GM11168 (cell line): Measurements from ENCODE around the gene PLA2G15.
"Not testable (repeated sequence)": the region's sequence is repeated elsewhere in the genome, so short reads cannot be mapped to it uniquely, and the experiment has no call there.

ENCODE experiments used
- in situ Hi-C: fragments of 300-500 bp; cut with MboI; formaldehyde crosslinking; loops from one replicate; pipeline ENCODE4 v1.12.0; 2022; ENCODE audit warnings: low sequenced_read_pairs; ENCODE audit not compliant: unreplicated experiment

The PLA2G15 gene

DNA sequence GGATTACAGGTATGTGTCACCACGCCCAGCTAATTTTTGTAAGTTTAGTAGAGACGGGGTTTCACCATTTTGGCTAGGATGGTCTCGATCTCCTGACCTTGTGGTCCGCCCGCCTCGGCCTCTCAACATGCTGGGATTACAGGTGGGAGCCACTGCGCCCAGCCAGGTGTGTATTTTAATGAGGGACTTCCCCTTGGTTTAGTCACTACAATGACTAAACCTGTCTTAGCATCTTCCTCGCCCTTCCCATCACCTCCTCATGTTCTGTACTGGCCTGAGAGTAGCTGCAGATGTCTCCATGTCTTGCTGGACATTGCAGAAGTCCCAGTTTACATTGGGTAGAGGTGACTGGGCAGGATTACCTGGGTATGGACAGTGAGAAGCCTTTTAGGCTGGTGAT, 28.7 kb downstream of the PLA2G15 start:
- in situ Hi-C loops, result no loop called here

- in situ Hi-C loops, result no loop called here
These were observed 29.3 kb downstream of the PLA2G15 start for GRCh38 chr16:68274441-68274840.

DNA sequence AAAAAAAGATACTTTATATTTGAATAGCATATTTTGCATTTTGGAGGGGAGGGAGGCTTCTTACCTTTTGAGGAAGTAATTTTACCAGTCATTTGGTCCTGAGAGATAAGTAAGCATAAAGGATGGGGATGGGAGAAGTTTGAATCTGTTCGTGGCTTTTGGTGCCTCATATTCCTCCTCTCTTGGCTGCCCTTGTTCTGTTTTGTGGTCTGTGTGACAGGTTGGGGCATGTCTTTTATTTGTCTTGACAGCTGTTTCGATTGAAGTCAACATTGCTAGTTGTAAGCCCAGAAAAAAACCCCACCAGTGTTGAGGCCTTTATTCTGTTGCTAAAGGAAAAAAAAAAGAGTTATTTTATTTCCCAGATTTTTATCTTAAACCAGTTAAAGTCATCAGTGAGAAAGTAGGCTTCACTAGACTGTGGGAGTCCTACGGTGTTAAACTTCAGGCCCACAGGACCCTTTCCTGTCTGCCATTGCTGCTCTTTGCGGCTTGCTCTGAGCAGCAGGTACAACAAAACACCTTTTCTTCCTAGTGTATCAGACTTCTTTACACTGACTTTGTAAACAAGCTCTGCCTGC, 30.5 kb downstream of the PLA2G15 start:
- in situ Hi-C loops, result no loop called here

DNA sequence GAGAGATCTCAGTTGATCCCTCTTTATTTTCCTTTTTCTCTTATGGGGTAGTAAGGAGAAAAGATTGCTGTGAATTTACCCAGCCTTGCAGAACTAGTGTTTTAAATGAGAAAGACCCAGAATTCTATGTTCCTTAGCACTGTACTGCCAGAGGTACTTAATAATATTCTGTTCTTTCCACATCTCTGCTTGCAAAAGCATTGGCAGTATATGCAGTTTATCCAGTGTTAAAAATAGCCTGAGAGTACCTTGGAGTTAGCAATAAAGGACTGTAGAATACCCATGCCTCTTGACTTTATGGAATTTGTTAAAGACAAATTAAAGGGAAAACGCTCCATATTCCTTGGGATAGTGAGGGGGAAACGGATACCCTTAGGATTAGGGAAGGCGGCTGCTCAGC, 31.1 kb downstream of the PLA2G15 start:
- in situ Hi-C loops, result no loop called here

- in situ Hi-C loops, result no loop called here
These were observed 34.8 kb downstream of the PLA2G15 start for GRCh38 chr16:68279726-68280558.

DNA sequence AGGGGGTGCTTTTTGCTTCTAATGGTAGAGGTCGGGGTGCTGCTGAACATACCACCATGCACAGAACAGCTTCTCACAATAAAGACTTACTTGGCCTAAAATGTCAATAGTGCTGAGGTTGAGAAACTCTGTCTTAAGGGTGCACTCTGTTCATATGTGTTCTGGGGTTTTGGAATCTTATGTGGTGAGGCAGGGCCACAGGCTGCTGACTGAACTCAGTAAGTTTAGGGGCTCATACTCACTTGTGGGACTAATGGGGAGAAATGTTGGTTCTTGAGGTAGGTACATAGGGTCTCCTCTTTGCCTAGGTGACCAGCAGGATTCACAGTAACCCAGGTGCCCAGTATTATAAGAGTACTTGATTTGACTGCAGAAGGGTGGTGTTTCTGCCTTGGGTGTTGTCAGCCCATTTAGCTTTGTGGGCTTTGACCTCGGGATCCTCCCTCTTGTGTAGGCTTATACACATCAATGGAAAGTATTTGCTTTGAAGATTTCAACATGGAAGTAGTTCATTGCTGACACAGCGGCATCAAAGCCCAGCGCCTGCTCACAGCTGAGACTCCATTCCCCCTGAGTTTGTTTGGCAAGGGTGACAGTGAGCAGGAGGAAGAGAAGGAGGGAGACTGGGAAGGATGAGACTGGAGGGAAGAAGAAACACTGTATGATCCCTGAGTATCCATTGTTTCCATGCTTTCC, 36.3 kb downstream of the PLA2G15 start:
- in situ Hi-C loops, result no loop called here

DNA sequence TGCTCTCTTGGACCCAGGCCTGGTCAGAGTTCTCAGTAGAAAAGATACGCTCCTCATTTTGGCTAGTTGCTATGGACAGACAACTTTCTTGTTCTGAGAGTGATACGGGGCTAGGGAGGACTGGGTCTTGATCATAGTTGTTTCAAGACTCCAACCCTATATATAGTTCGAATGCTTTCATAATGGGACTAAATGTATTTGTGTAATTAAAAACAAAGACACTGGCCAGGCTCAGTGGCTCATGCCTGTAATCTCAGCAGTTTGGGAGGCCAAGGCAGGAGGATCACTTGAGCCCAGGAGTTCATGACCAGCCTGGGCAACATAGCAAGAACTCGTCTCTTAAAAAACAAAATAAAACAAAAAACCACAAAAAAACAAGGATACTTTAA, 36.9 kb downstream of the PLA2G15 start:
- in situ Hi-C loops, result no loop called here

DNA sequence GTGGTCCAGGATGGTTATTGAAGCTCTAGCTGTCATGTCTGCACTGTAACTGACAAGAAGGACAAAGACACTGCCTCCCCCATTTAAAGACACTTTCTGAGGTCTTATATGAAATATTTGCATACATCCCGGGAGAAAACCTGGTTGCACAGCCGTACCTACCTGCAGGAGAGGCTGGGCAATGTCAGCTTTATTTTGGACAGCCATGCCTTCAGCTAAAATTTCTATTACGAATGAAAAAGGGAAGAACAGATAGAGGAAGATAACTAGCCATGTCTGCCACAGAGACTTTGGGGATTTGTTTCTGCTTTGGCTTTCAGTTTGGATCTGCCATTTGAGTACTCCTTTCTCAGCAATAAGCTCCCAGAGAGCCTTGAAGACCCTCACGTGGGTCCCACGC, 38.2 kb downstream of the PLA2G15 start:
- in situ Hi-C loops, result no loop called here

- in situ Hi-C loops, result no loop called here
These were observed 38.8 kb downstream of the PLA2G15 start for GRCh38 chr16:68283801-68284598.

DNA sequence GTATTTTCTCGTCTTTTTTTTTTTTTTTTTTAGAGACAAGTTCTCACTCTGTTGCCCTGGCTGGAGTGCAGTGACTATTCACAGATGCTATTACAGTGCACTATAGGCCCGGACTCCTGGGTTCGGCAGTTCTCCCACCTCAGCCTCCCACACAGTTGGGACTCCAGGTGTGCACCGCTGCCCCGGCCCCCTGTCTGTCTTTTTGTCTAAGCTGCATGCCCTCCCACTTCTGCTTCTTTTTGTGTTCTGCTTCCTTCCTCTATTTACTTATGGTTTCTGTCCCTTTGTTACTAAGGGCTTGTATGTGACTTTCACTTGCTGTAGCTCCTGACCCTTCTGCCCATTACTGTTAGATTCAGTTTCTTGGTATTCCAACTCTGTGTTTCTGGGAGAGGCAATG, 39.7 kb downstream of the PLA2G15 start:
- in situ Hi-C loops, result no loop called here

DNA sequence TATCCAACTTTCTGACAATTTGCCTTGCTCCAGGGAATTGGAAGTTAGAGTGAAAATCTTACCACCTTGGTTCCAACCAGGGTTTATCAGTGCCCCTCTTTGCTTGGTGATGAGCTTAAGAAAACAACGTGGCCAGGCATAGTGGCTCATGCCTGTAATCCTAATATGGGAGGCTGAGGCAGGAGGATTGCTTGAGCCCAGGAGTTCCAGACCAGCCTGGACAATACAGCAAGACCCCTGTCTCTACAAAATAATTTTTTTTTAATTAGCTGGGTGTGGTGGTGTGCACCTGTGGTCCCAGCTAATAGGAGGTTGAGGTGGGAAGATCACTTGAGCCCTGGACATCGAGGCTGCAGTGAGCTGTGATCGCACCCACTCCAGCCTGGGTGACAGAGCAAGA, 40.5 kb downstream of the PLA2G15 start:
- in situ Hi-C loops, result no loop called here

GRCh38 chr16:68286153-68287074, 41.2 kb downstream of the PLA2G15 start:
- in situ Hi-C loops, result no loop called here

GRCh38 chr16:68287276-68288251, 42.4 kb downstream of the PLA2G15 start:
- in situ Hi-C loops, result no loop called here

DNA sequence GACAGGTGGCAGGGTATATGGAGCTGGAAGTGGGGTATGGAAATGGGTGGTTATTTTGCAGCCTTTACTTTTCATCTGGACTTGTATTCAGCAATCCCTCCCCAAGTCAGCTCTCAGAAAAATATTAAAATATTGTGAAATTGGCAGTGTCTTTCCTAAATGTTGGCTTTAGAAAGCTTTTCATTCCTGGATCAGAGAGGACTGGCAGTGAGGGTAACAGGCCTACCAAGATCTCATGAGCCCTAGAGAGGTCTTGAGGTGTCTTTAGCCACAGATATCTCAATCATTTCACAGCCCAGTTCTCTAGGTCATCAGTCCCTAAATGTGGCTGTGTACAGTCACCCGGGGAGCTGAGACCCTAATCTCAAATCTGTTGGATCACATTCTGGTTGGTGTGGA, 43.1 kb downstream of the PLA2G15 start:
- in situ Hi-C loops, result no loop called here

GRCh38 chr16:68288796-68289195, 43.6 kb downstream of the PLA2G15 start:
- in situ Hi-C loops, result not testable (repeated sequence)

DNA sequence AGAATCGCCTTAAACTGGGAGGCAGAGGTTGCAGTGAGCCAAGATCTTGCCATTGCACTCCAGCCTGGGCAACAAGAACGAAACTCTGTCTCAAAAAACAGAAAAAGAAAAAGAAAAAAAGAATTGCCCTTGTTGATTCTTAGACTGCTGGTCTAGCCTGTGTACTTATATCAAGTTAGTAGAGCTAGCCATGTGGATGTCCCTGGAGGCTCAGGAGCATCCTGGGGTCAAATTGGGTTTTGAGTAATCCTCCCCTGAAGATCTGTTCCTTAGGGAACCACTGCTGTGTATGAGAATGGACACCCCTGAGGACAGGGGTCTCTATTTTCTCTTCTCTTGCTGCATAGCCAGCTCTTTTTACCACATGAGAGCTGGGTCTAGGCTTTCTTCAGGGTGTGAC, 44.0 kb downstream of the PLA2G15 start:
- in situ Hi-C loops, result no loop called here

DNA sequence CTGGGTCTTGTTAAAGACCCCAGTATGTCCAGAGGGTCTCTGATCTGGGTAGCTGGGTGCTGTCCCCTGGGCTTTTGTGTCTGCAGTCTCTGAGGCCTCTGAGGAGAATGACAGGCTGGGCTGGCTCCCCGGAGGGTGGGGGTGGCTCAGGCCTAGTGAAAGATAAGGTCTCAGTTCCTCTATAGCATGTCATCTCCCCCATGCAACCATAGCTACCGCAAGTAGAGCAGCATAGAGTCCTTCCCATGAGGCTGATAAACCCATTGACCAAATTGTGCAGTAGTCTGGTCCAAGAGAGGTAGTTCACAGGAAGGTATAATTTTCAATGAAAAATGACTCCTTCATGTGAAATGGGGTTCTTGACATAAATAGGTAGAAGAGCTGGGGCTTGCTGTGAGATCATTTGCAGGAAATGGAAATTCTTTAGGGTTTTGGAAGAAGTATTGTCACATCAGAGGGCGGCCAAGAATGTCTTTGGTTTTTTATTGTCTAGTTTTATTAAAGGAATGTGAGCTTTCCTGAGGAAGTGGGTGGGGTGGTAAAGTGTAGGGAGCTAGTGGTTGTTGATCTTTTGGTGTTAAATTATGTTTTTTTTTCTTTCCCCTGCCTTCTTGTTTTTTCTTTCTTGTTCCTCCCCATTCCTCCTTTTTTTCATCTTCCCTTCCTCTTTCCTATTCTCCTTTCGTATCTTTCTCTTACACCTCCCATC, 44.6 kb downstream of the PLA2G15 start:
- in situ Hi-C loops, result no loop called here

- in situ Hi-C loops, result no loop called here
These were observed 45.3 kb downstream of the PLA2G15 start for GRCh38 chr16:68290450-68290849.
